Activated CD8-positive, alpha-beta memory T cell treated with anti-CD3 and anti-CD28 coated beads, Interleukin-2, amount 10 ng/mL, durations not matched to agents 7 days and 5 days (primary cell): ENCODE measurements around the gene NUPR2. TPM values are rescaled to one million over a fixed set of nuclear protein-coding genes. Genes with fewer than 3 reads are reported as not detected.
A peak's percentile ranks its signal among the peaks of the same experiment; 100 is the strongest.
"Not testable (repeated sequence)": the region's sequence is repeated elsewhere in the genome, so short reads cannot be mapped to it uniquely, and the experiment has no call there.

Experiments
- ATAC-seq: fragments of 150-1000 bp; cut with Tn5 transposase; one replicate; pipeline ENCODE4 v1.10.0; 2021; ENCODE audit warnings: moderate library complexity
- CTCF ChIA-PET: fragments of 350-600 bp; sonication (Branson Sonifier 250); formaldehyde crosslinking; loops from one replicate; lab custom pipeline; 2021; ENCODE audit warnings: antibody characterized with exemption; lab: Charles Lee
- DNase-seq: peaks from one replicate; pipeline ENCODE4 v3.0.0-alpha.2; 2020
- H3K27ac Mint-ChIP-seq: one replicate; pipeline ENCODE4 v1.8.0; 2021; ENCODE audit warnings: mild to moderate bottlenecking, mixed read lengths
- H3K27me3 Mint-ChIP-seq: one replicate; pipeline ENCODE4 v1.8.0; 2021; ENCODE audit warnings: mixed read lengths
- H3K36me3 Mint-ChIP-seq: one replicate; pipeline ENCODE4 v1.8.0; 2021; ENCODE audit warnings: mild to moderate bottlenecking, mixed read lengths
- H3K4me1 Mint-ChIP-seq: one replicate; pipeline ENCODE4 v1.8.0; 2021; ENCODE audit warnings: mixed read lengths
- H3K4me3 Mint-ChIP-seq: one replicate; pipeline ENCODE4 v1.8.0; 2021; ENCODE audit warnings: mild to moderate bottlenecking, moderate library complexity, mixed read lengths
- H3K9me3 Mint-ChIP-seq: one replicate; pipeline ENCODE4 v1.8.0; 2022; ENCODE audit warnings: low read depth, mixed read lengths
- total RNA-seq, 2 experiments: library from RNA; stranded (reverse); gene quantifications; one replicate each; pipeline ENCODE4 v1.2.3, GENCODE V29; 2021

The NUPR2 gene, protein sequence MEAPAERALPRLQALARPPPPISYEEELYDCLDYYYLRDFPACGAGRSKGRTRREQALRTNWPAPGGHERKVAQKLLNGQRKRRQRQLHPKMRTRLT
- not detected for total RNA-seq

DNA sequence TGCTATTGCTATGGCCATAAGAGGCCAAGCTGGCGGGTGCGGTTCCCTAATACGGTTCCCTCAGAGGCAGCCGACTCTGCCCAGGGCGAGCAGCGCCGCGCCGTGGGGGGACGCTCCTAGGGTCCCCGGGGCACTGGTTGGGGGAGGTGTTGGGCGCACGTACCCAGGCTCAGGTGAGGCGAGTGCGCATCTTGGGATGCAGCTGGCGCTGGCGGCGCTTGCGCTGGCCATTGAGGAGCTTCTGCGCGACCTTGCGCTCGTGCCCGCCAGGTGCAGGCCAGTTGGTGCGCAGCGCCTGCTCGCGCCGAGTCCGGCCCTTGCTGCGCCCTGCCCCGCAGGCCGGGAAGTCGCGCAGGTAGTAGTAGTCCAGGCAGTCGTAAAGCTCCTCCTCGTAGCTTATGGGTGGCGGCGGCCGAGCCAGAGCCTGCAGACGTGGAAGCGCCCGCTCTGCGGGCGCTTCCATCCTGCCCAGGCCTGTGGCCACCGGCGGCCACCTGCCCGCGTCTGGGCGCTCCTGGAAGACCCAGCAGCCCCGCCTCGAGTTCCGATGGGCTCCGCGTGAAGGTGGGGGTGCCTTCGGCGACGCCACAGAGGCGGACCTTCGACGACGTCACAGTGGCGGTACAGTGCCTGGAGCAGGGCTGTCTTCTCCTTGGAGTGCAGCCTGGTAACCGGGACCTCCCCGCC is at the start of gene NUPR2:
TSS of gene NUPR2 (minus strand) at position 566 of the 687 bp plus-strand sequence. CDS start at position 463, 103 bp downstream.
- H3K4me1 Mint-ChIP-seq, result no peaks in the 10 kb centered on the region
- DNase-seq (no peak), ATAC-seq (no peak)
- peaks cover 18% of the 10 kb centered on the region for H3K27me3 Mint-ChIP-seq
- no peak within 1 kb of the TSS for H3K27ac Mint-ChIP-seq
- CTCF ChIA-PET, result interaction anchor here (1.4 kb wide), 1 partner anchor 82 kb away, joined by 3 read pairs; no protein-coding TSS in a partner anchor
- no peak within 1 kb of the TSS for H3K4me3 Mint-ChIP-seq
- no peaks in the 10 kb centered on the region for H3K36me3 Mint-ChIP-seq
- H3K9me3 Mint-ChIP-seq, result no peaks in the 10 kb centered on the region

DNA sequence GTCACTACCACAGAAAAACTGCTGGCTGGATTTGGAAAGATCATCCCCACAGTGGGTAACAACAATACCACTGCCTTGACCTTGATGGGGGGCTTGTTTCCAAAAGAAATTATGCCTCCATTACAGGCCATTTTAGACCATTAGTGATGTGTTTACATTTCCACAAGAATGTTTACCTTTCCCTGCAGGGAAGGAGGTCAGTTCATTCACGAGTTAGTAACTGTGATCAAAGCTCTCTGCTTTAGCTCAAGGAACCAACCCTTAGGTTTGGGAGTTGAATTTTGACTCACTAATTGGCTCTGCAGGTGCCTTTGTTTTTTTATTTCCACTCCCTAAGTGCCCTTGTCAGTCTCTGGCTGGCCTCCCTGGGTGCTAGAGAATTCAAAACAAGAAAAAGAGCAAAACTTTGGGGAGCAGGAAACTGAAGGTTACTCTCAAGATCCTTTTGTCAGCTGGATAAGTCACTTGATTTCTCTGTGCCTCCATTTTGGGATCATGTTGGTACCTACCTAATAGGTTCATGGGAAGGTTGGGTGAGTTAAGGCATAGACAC is 41.1 kb upstream of the NUPR2 start:
- ATAC-seq (no peak), DNase-seq (no peak)
- Mint-ChIP-seq H3K9me3 (peaks cover 8% of the 10 kb centered on the region), H3K27ac (no peak overlapping the region), H3K4me3 (no peak overlapping the region), H3K36me3 (no peaks in the 10 kb centered on the region), H3K4me1 (no peaks in the 10 kb centered on the region), H3K27me3 (no peaks in the 10 kb centered on the region)
- CTCF ChIA-PET, result no interaction called here

DNA sequence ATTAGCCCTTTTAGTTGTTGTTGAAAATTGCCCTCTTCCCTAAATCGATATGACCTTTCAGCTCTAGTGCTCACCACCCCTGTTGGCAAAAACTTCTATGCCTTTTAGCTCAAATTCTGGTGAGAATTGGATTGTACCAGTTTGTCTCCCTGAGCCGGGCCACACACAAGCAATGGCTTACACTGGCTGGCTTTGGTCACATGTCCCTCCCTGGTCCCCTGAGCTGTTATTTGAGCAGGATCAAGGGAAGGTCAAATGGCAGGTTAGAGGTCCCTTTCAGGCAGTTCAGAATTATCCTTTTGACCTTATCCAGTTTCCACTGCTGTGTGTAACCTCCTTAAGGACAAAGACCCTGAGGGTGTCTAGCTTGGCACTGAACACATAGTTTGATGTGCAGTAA is 14.8 kb upstream of the NUPR2 start:
- H3K4me1 Mint-ChIP-seq, H3K36me3 Mint-ChIP-seq, CTCF ChIA-PET, DNase-seq, H3K27me3 Mint-ChIP-seq, ATAC-seq, H3K27ac Mint-ChIP-seq, H3K9me3 Mint-ChIP-seq, H3K4me3 Mint-ChIP-seq: not testable (repeated sequence)

DNA sequence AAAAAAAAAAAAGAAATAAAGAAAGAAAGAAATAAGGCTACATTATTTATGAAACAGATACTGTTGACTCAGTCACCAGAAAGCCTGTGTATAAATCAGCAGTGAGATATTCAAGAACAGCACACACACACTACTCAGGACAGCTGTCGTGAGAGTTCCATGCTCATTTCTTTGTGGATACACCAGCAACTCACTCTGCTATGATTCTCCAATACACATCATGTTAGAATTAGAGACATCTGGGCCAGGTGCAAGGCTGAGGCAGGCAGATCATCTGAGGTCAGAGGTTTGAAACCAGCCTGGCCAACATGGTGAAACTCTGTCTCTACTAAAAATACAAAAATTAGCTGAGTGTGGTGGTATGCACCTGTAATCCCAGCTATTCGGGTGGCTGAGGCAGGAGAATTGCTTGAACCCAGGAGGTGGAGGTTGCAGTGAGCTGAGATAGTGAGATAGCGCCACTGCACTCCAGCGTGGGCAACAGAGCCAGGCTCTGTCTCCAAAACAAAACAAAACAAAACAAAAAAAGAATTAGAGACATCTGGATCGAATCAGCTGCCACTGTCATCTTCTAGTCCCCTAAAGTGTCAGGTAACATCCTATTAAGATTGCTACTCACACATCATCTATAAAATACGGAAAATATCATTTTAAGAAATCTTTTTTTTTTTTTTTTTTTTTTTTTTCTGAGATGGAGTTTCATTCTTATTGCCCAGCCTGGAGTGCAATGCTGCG is 11.2 kb upstream of the NUPR2 start:
- ATAC-seq, result no peak
- DNase-seq, result no peak
- CTCF ChIA-PET, result no interaction called here
- no peak overlapping the region for H3K27ac Mint-ChIP-seq
- no peaks in the 10 kb centered on the region for H3K4me1 Mint-ChIP-seq
- H3K9me3 Mint-ChIP-seq, result peaks cover 2% of the 10 kb centered on the region
- no peaks in the 10 kb centered on the region for H3K36me3 Mint-ChIP-seq
- no peaks in the 10 kb centered on the region for H3K27me3 Mint-ChIP-seq
- H3K4me3 Mint-ChIP-seq, result no peak overlapping the region

DNA sequence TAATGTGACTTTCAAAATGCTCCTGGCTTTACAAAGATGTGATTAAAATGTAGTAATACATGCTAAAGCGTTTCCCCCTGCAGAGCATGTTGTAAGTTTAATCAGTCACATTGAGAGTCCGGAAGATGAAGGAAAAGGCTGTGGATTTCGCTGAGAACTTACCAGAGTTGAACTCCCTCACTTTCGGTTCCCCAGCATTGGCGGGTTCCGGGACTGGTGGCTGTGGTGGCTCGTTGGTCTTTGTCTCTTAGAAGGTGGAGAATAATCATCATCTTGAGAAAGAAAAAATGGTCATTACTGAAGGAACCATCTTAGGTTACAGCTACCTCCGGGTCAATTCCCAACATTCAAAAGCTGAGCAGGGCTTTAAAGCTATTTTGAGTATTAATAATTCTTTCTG is 9.6 kb upstream of the NUPR2 start:
- H3K27me3 Mint-ChIP-seq, result no peaks in the 10 kb centered on the region
- DNase-seq (no peak), ATAC-seq (no peak)
- CTCF ChIA-PET, result no interaction called here
- no peak overlapping the region for H3K4me3 Mint-ChIP-seq
- H3K4me1 Mint-ChIP-seq, result no peaks in the 10 kb centered on the region
- peaks cover 2% of the 10 kb centered on the region for H3K9me3 Mint-ChIP-seq
- no peak overlapping the region for H3K27ac Mint-ChIP-seq
- no peaks in the 10 kb centered on the region for H3K36me3 Mint-ChIP-seq

DNA sequence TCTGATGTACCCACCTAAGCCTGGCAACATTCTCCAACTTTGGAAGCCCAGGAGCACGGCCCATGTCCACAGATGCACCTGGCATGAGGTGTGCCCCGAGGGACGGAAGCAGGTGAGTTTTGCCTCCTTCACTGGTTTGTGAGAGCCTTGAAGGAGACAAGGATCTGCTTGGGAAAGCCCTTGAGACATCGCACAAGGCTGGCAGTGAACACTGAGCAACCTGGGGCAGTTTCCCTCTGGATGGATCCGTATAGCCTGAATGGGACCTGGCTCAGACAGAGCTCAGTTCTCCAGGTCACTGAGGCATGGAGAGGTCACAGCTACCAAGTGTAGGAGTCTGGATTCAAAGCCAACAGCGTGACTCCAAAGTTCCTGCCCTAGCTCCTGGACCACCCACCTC is 8.8 kb upstream of the NUPR2 start:
- Mint-ChIP-seq H3K27me3 (no peaks in the 10 kb centered on the region), H3K4me3 (no peak overlapping the region), H3K36me3 (no peaks in the 10 kb centered on the region), H3K9me3 (peaks cover 2% of the 10 kb centered on the region), H3K4me1 (no peaks in the 10 kb centered on the region), H3K27ac (no peak overlapping the region)
- ATAC-seq (no peak), DNase-seq (no peak)
- CTCF ChIA-PET, result no interaction called here

DNA sequence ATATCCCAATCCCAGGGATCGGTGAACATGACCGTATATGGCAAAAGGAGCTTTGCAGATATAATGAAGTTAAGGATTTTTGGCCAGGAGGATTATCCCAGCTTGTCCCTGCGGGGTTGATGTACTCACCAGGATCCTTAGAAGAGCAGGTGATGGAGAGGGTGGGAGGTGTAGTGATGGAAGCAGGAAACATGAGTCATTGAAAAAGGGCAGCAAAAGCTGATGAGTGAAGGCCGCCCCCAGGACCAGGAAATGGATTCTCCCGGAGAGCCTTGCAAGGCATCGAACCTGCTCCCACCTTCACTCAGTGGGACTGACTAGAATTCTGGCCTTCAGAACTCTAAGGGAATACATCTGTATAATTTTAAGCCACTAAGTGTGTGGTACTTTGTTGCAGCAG is 5.2 kb upstream of the NUPR2 start:
- no peaks in the 10 kb centered on the region for H3K9me3 Mint-ChIP-seq
- H3K27ac Mint-ChIP-seq, result no peak overlapping the region
- DNase-seq (no peak), ATAC-seq (no peak)
- H3K27me3 Mint-ChIP-seq, result peaks cover 15% of the 10 kb centered on the region
- CTCF ChIA-PET, result no interaction called here
- no peaks in the 10 kb centered on the region for H3K4me1 Mint-ChIP-seq
- H3K36me3 Mint-ChIP-seq, result no peaks in the 10 kb centered on the region
- H3K4me3 Mint-ChIP-seq, result no peak overlapping the region

DNA sequence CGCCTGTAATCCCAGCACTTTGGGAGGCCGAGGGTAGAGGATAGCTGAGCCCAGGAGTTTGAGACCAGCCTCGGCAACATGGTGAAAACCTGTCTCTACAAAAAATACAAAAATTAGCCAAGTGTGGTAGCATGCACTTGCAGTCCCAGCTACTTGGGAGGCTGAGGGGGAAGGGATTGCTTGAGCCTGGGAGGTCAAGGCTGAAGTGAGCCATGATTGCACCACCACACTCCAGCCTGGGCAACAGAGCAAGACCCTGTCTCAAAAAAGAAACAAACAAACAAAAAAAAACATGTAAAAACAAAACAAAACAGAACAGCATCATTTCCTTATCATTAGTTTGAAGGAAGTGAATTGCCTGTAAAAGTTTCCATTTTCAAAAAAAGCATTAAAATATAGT is 4.0 kb downstream of the NUPR2 start:
- DNase-seq, H3K27ac Mint-ChIP-seq, H3K4me3 Mint-ChIP-seq, ATAC-seq, CTCF ChIA-PET, H3K36me3 Mint-ChIP-seq, H3K9me3 Mint-ChIP-seq, H3K27me3 Mint-ChIP-seq: not testable (repeated sequence)
- peaks cover 11% of the 10 kb centered on the region for H3K4me1 Mint-ChIP-seq

DNA sequence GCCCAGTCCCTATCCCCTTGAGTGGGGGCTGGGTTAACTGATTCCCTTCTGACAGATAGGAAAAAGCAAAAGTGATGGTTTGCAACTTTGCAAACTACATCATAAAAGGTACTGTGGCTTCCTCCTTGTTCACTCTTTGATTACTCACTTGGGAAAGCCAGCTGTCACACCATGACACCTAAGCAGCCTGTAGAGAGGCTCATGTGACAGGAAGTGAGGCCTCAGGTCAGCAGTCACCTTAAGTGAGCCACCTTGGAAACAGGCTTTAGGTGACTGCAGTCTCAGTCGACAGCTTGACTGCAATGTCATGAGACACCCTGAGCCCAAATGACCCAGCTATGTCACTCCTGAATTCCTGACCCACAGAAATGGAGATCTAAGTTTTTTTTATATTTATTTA is 5.6 kb downstream of the NUPR2 start:
- H3K9me3 Mint-ChIP-seq, result peaks cover 4% of the 10 kb centered on the region
- H3K27me3 Mint-ChIP-seq, result peaks cover 2% of the 10 kb centered on the region
- CTCF ChIA-PET, result no interaction called here
- H3K4me3 Mint-ChIP-seq, result no peak overlapping the region
- no peak overlapping the region for H3K27ac Mint-ChIP-seq
- ATAC-seq, result no peak
- peak; percentile 43 for DNase-seq
- H3K36me3 Mint-ChIP-seq, result peaks cover 11% of the 10 kb centered on the region
- peaks cover 19% of the 10 kb centered on the region for H3K4me1 Mint-ChIP-seq

DNA sequence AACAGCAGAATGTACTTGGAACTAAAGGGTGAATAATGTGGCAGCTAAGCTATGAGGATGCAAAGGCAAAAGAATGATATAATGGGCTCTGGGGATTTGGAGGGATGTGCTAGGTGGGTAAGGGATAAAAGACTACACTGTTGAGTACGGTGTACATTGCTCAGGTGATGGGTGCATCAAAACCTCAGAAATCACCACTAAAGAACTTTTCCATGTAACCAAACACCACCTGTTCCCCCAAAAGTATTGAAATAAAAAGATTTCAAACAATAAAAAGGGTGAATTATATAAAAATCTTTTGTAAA is 8.3 kb downstream of the NUPR2 start:
- Mint-ChIP-seq H3K4me3 (no peak overlapping the region), H3K36me3 (peaks cover 27% of the 10 kb centered on the region), H3K9me3 (peaks cover 4% of the 10 kb centered on the region), H3K4me1 (peaks cover 30% of the 10 kb centered on the region), H3K27ac (no peak overlapping the region), H3K27me3 (no peaks in the 10 kb centered on the region)
- CTCF ChIA-PET, result no interaction called here
- ATAC-seq (no peak), DNase-seq (no peak)

DNA sequence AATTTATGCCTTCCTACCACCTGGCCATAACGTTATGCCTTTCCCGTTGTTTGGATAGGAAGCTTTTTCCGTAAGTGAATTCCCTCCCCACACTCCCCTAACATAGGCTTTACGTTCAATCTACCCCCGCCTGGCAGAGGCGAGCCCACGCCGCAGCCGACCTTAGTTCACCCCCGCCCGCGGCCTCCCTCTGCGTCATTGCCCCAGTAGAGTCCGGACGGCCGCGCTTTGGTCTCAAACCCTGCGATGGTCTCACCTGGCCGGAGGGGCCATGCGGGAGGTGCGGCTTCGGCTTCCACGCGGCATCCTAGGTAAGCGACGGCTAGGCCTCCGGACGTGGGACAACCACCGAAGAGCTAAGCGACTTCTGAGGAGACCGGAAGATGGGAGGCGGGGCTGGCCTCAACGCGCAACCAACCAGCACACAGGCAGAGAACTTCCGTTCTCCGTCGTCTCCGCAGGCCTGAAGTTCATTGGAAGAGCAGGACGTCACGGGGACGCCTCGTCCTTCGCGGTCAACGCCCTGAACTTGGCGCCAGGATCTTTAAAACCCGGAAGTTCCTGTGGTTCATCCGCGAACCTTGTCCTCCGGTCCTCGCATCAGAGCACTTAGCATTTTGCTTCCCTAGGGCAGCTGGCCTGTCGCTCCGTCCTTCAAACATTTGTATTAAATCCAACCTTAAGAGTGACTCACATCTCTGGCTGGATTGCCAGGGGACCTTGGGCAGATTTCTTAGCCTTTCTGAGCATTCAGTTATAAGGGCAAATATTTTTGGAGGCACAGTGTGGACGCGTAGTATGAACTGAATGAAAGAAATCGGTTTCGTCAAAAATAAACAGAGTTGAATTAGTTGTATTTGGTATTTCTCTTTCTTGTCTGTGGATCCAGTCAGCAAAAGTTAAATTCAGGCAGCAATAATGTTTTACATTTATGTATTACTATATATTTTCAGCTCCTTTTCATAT is 9.8 kb downstream of the NUPR2 start, which contains the start of gene CHCHD2:
TSS of gene CHCHD2 (minus strand) at position 369 of the 966 bp plus-strand sequence. CDS start at position 306, 63 bp downstream.
- Mint-ChIP-seq H3K27ac (peak within 1 kb of the TSS; percentile 99), H3K27me3 (no peaks in the 10 kb centered on the region), H3K4me1 (peaks cover 33% of the 10 kb centered on the region), H3K36me3 (peaks cover 32% of the 10 kb centered on the region), H3K9me3 (peaks cover 4% of the 10 kb centered on the region), H3K4me3 (peak within 1 kb of the TSS; percentile 97)
- ATAC-seq (peak; percentile 99), DNase-seq (peak; percentile 97)
- CTCF ChIA-PET, result interaction anchor here (0.9 to 2.3 kb wide), 5 partner anchors 32 to 465 kb away, joined by 3 to 11 read pairs (median 3); partner anchors contain the start of genes CCT6A, PSPH and SUMF2

DNA sequence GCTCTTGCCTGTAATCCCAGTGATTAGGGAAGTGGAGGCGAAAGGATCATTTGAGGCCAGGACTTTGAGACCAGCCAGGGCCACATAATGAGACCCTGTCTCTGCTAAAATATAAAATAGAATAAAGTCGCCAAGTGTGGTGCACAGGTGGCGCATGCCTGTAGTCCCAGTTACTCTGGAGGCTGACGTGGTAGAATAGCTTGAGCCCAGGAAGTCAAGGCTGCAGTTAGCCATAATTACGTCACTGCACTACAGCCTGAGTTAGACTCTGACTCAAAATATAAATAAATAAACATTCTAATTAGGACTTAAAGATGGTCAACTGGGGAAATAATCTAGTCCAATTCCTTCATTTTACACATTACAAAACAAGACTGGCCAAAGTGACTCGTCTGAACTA is 10.7 kb downstream of the NUPR2 start:
- Mint-ChIP-seq H3K4me1 (peaks cover 30% of the 10 kb centered on the region), H3K27me3 (no peaks in the 10 kb centered on the region), H3K36me3 (peaks cover 39% of the 10 kb centered on the region), H3K4me3 (peak overlapping the region; percentile 97), H3K27ac (peak overlapping the region; percentile 99), H3K9me3 (peaks cover 4% of the 10 kb centered on the region)
- CTCF ChIA-PET, result interaction anchor here (1.2 to 2.3 kb wide), 4 partner anchors 31 to 464 kb away, joined by 3 to 11 read pairs (median 6); partner anchors contain the start of gene SUMF2
- ATAC-seq (peak; percentile 21), DNase-seq (peak; percentile 62)

DNA sequence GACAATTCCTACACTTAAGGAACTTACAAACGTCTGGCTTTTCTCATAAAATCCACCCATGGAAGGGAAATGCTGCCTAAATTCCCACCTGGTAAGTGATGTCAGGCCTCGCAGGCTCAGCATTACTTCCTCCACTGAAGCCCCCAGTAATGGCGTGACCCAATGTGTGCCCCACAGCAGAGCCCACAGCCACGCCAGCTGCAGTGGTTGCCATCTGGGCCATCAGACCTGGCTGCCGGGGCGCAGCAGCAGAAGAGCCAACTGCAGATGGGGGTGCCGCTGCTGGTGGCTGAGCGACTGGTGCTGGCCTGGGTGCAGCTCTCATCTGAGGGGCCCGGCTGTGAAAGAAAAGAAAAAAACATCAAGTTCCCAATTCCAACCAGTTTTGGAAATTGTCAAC is 12.1 kb downstream of the NUPR2 start:
- Mint-ChIP-seq H3K4me1 (peaks cover 29% of the 10 kb centered on the region), H3K36me3 (peaks cover 48% of the 10 kb centered on the region)
- H3K27me3 Mint-ChIP-seq, H3K27ac Mint-ChIP-seq, ATAC-seq, DNase-seq, H3K9me3 Mint-ChIP-seq, H3K4me3 Mint-ChIP-seq: not testable (repeated sequence)
- CTCF ChIA-PET, result interaction anchor here (2.0 kb wide), 1 partner anchor 30 kb away, joined by 6 read pairs; no protein-coding TSS in a partner anchor
